Activated CD8-positive, alpha-beta T cell treated with anti-CD3 and anti-CD28 coated beads for 36 hours (primary cell): ENCODE measurements around the gene TBX4. TPM values are rescaled to one million over a fixed set of nuclear protein-coding genes. Genes with fewer than 3 reads are reported as not detected.
"Not testable (repeated sequence)": the region's sequence is repeated elsewhere in the genome, so short reads cannot be mapped to it uniquely, and the experiment has no call there.

Experiments
- ATAC-seq: fragments of 200-7000 bp; cut with Tn5 transposase; one replicate; pipeline ENCODE4 v1.10.0; 2021; ENCODE audit warnings: mild to moderate bottlenecking, moderate library complexity
- CTCF ChIA-PET: fragments of 350-600 bp; sonication (Branson Sonifier 250); formaldehyde crosslinking; loops from one replicate; lab custom pipeline; 2021; ENCODE audit warnings: antibody characterized with exemption; lab: Charles Lee
- POLR2A ChIA-PET: fragments of 350-600 bp; sonication (Branson Sonifier 250); formaldehyde crosslinking; loops from one replicate; lab custom pipeline; 2021; ENCODE audit warnings: antibody characterized with exemption; lab: Charles Lee
- DNase-seq: peaks from one replicate; pipeline ENCODE4 v3.0.0-alpha.2; 2020
- H3K27ac Mint-ChIP-seq: one replicate; pipeline ENCODE4 v1.8.0; 2021; ENCODE audit warnings: mild to moderate bottlenecking, mixed read lengths
- H3K27me3 Mint-ChIP-seq: one replicate; pipeline ENCODE4 v1.8.0; 2021; ENCODE audit warnings: mixed read lengths
- H3K36me3 Mint-ChIP-seq: one replicate; pipeline ENCODE4 v1.8.0; 2021; ENCODE audit warnings: low read depth, mixed read lengths
- H3K4me1 Mint-ChIP-seq: one replicate; pipeline ENCODE4 v1.8.0; 2021; ENCODE audit warnings: low read depth, mixed read lengths
- H3K4me3 Mint-ChIP-seq: one replicate; pipeline ENCODE4 v1.8.0; 2021; ENCODE audit warnings: mild to moderate bottlenecking, moderate library complexity, mixed read lengths
- H3K9me3 Mint-ChIP-seq: one replicate; pipeline ENCODE4 v1.8.0; 2021; ENCODE audit warnings: mixed read lengths
- CTCF ChIP-seq: fragments of 200-600 bp; IDR thresholded peaks from one replicate; pipeline ENCODE4 v1.8.0; 2022; ENCODE audit warnings: antibody characterized with exemption, mild to moderate bottlenecking
- intact Hi-C: fragments of 100-400 bp; cut with micrococcal nuclease; formaldehyde crosslinking; loops from one replicate; pipeline ENCODE4 v1.10.0; 2022
- total RNA-seq, 2 experiments: library from RNA; stranded (reverse); gene quantifications; one replicate each; pipeline ENCODE4 v1.2.3, GENCODE V29; 2021

Gene TBX4
- total RNA-seq, 2 experiments from 2014 or later = not detected

- TF ChIP-seq CTCF = no peak
- H3K36me3 Mint-ChIP-seq = no peaks in the 10 kb centered on the region
- CTCF ChIA-PET = no interaction called here
- ATAC-seq (no peak), DNase-seq (no peak)
- H3K27ac Mint-ChIP-seq = no peak overlapping the region
- peaks cover 2% of the 10 kb centered on the region for H3K4me1 Mint-ChIP-seq
- no peak overlapping the region for H3K4me3 Mint-ChIP-seq
- H3K27me3 Mint-ChIP-seq = no peaks in the 10 kb centered on the region
- intact Hi-C loops = no loop called here
- H3K9me3 Mint-ChIP-seq = no peaks in the 10 kb centered on the region
- POLR2A ChIA-PET = no interaction called here
Observed at GRCh38 chr17:61490540-61490975, 38.3 kb downstream of the TBX4 start.

- H3K36me3 Mint-ChIP-seq = no peaks in the 10 kb centered on the region
- ATAC-seq (no peak), DNase-seq (no peak)
- no peak overlapping the region for H3K27ac Mint-ChIP-seq
- ChIA-PET POLR2A (no interaction called here), CTCF (no interaction called here)
- no peaks in the 10 kb centered on the region for H3K9me3 Mint-ChIP-seq
- intact Hi-C loops = no loop called here
- H3K4me1 Mint-ChIP-seq = peaks cover 2% of the 10 kb centered on the region
- H3K4me3 Mint-ChIP-seq = no peak overlapping the region
- TF ChIP-seq CTCF = no peak
- peaks cover 2% of the 10 kb centered on the region for H3K27me3 Mint-ChIP-seq
Observed at GRCh38 chr17:61491981-61492380, 39.8 kb downstream of the TBX4 start.

GRCh38 chr17:61492759-61493526, 40.7 kb downstream of the TBX4 start:
- CTCF ChIA-PET = no interaction called here
- intact Hi-C loops = no loop called here
- Mint-ChIP-seq H3K9me3 (no peaks in the 10 kb centered on the region), H3K36me3 (no peaks in the 10 kb centered on the region), H3K27me3 (peaks cover 5% of the 10 kb centered on the region), H3K4me1 (peaks cover 2% of the 10 kb centered on the region), H3K27ac (no peak overlapping the region), H3K4me3 (no peak overlapping the region)
- no peak for TF ChIP-seq CTCF
- ATAC-seq (peak; percentile 37), DNase-seq (peak; percentile 18)
- POLR2A ChIA-PET = no interaction called here

GRCh38 chr17:61493830-61494324, 41.7 kb downstream of the TBX4 start:
- CTCF ChIA-PET, intact Hi-C loops, H3K27me3 Mint-ChIP-seq, H3K4me3 Mint-ChIP-seq, H3K9me3 Mint-ChIP-seq, DNase-seq, H3K36me3 Mint-ChIP-seq, POLR2A ChIA-PET, H3K27ac Mint-ChIP-seq, ATAC-seq, H3K4me1 Mint-ChIP-seq: not testable (repeated sequence)

- no peak overlapping the region for H3K4me3 Mint-ChIP-seq
- CTCF ChIA-PET = no interaction called here
- no peaks in the 10 kb centered on the region for H3K9me3 Mint-ChIP-seq
- H3K4me1 Mint-ChIP-seq = peaks cover 2% of the 10 kb centered on the region
- TF ChIP-seq CTCF = no peak
- intact Hi-C loops = no loop called here
- no peak overlapping the region for H3K27ac Mint-ChIP-seq
- DNase-seq = no peak
- no peaks in the 10 kb centered on the region for H3K36me3 Mint-ChIP-seq
- POLR2A ChIA-PET = no interaction called here
- ATAC-seq = no peak
- H3K27me3 Mint-ChIP-seq = peaks cover 7% of the 10 kb centered on the region
Observed at GRCh38 chr17:61494325-61495160, 42.3 kb downstream of the TBX4 start.
